ENCODE data around the gene ANO8.

GRCh38 chr19:17378271-17378670 lies 43.6 kb upstream of the ANO8 start:
- TF ChIP-seq CTCF (IDR thresholded peaks at IDR 0.05; ENCODE audit: low read length) (no peak), EZH2 (optimal IDR thresholded peaks at IDR 0.05; ENCODE audit: low read depth, low read length) (no peak), EZH2phosphoT487 (IDR thresholded peaks at IDR 0.05; ENCODE audit: low read length) (no peak)
